ENCODE results near the gene ANKRD49. TPM values are rescaled to one million over a fixed set of nuclear protein-coding genes. Genes with fewer than 3 reads are reported as not detected.

The ANKRD49 gene, protein sequence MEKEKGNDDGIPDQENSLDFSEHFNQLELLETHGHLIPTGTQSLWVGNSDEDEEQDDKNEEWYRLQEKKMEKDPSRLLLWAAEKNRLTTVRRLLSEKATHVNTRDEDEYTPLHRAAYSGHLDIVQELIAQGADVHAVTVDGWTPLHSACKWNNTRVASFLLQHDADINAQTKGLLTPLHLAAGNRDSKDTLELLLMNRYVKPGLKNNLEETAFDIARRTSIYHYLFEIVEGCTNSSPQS
- 18.1 and 24.2 TPM in 2 replicates for total RNA-seq (2014; rRNA removed; shearing (Covaris generic))

GRCh38 chr11:94493281-94494125 is at the start of gene ANKRD49, which contains the start of gene MRE11:
ANKRD49 (plus strand) TSS chr11:94493984; CDS start chr11:94496694, 2,710 bp downstream.
MRE11 (minus strand) TSS chr11:94493844; CDS start chr11:94492801, 1,043 bp downstream.
- peak; percentile 97 for DNase-seq (ENCODE audit: low read depth)

DNA sequence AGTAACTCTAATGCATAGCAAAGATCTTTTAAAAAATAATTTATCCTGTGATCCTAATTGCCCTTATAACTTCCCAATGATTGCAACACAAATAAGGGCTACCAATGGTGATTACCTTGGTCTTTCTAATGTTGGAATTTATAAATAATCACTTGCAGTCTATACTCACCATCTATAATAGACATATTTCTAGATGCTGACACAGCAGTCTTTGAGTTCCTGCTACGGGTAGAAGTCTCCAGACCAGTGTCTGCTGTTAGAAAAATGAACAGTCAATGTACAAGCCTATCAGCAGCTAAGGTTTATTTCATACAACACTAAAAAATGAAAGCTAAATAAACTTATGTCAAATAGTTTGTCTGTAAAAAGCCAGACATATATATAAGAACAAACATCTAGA is 48.1 kb upstream of the ANKRD49 start:
- DNase-seq (ENCODE audit: low read depth): no peak

- DNase-seq (ENCODE audit: low read depth): no peak
Observed at GRCh38 chr11:94447149-94447548, 46.6 kb upstream of the ANKRD49 start.

DNA sequence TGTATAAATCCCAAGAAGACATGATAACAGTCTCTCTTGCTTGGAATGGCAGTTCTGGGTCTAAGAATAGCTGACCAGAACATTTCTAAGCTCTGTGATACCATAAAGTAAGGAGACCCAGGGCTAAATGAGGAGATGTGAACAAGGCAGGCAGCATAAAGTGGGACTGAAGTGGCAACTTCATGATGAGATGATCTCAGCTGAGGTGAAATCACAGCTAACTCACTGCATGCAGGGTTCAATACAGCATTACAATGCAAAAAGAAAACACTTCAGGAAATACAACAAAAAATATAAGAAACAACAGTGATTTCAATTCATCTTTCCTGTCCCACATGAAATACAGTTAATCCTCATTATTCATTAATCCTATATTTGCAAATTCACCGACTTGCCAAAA is 44.8 kb upstream of the ANKRD49 start:
- DNase-seq (ENCODE audit: low read depth): no peak

GRCh38 chr11:94449437-94449836 is 44.3 kb upstream of the ANKRD49 start:
- DNase-seq (ENCODE audit: low read depth): peak; percentile 24

- no peak for DNase-seq (ENCODE audit: low read depth)
Observed at GRCh38 chr11:94450048-94450447, 43.7 kb upstream of the ANKRD49 start.

GRCh38 chr11:94452988-94453387 is 40.8 kb upstream of the ANKRD49 start:
- no peak for DNase-seq (ENCODE audit: low read depth)

DNA sequence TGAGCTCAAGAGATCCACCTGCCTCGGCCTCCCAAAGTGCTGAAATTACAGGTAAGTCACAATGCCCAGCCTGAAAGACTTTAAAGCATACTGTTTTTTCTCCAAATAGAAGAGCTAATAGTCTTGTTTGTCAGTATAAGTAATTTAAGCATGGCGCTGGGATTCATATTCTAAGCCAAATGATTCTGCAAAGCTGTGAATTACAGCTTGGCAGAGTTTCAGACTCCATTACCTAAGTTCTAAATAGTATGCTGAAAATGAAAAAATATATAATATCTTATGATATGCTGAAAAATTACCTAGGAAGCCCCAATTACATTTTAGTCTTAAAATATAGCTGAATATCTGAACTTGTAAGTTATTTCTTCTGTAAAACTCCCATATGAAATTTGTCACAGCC is 39.5 kb upstream of the ANKRD49 start:
- DNase-seq (ENCODE audit: low read depth): no peak

GRCh38 chr11:94455861-94456260 is 37.9 kb upstream of the ANKRD49 start:
- no peak for DNase-seq (ENCODE audit: low read depth)

GRCh38 chr11:94457118-94458029 is 36.4 kb upstream of the ANKRD49 start:
- DNase-seq (ENCODE audit: low read depth): peak; percentile 2

- DNase-seq (ENCODE audit: low read depth): no peak
Observed at GRCh38 chr11:94459576-94459975, 34.2 kb upstream of the ANKRD49 start.

DNA sequence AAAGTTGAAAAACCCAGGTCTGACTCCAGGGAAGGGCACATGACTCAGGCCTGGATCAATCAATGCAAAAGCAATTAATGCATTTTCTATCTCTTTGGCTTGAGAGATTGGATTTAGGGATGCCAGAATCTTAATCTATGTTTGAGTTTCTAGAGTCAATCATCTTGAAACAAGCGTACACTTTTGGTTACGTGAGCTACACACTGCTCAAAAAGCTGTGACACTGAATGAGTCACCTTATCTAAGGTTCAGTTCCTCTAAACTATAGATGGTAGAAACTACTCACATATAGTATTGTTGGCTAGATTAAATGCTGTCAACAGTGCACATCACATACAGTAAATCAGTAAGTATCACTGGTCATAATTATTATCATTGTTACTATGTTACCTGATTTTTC is 24.4 kb upstream of the ANKRD49 start:
- DNase-seq (ENCODE audit: low read depth): no peak

- DNase-seq (ENCODE audit: low read depth): no peak
Observed at GRCh38 chr11:94472916-94473799, 20.6 kb upstream of the ANKRD49 start.

DNA sequence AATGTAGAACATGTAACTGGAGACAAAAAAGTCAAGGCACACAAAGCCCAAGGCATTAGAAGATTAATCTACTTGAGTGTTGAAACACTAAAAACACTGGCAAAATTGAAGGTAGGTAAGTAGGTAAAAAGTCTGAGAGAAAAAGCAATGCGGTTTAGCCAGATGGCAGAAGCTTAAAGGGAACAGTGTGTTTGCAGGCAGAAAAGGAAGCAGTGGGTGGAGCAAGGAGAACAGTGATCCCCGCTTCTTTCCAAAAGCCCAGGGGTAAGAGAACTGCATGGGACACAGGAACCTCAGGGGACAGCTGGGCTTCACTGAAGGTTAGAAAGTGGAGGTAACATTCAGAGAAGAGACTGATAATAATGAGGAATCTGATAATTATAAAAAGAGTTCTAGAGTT is 16.2 kb upstream of the ANKRD49 start:
- DNase-seq (ENCODE audit: low read depth): no peak

DNA sequence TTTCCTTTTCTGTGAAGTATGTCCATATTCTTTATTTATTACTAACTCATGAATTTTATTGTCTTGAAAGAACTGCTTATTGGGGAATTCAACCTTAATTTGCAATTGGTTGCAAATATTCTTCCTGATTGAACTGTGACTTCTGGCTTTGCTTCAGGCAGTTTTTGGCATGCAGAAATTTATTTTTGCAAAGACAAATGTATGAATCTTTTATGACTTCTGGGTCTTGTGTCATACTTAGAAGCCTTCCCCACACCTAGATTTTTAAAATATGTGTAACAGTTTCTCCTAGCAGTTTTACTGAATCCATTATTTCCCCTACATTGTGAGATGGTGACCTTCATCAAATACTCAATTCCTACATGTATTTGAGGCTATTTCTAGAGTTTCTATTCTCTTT is 12.4 kb upstream of the ANKRD49 start:
- no peak for DNase-seq (ENCODE audit: low read depth)

- no peak for DNase-seq (ENCODE audit: low read depth)
Observed at GRCh38 chr11:94486068-94486467, 7.7 kb upstream of the ANKRD49 start.

GRCh38 chr11:94494126-94494680 is 419 bp downstream of the ANKRD49 start:
- no peak for DNase-seq (ENCODE audit: low read depth)

DNA sequence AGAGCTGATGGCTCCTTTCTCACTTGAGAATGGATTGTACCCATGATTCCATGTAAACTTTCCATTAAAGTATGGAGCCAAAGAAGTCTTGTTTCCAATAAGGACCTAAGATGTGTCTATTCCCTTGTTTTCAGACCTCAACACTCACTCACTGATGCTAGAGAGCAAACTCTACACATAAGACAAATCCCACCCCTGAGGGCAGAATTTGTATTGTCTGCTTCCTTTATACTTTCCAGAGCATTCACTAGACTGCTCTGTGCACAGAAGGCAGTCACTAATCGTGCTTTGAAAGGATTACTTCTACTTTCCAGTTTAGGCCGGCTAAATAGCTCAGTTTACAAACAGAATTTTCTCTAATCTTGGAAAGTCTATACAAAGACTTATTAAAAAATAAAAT is 6.4 kb downstream of the ANKRD49 start:
- DNase-seq (ENCODE audit: low read depth): no peak

- no peak for DNase-seq (ENCODE audit: low read depth)
Observed at GRCh38 chr11:94501522-94501921, 7.7 kb downstream of the ANKRD49 start.

GRCh38 chr11:94504689-94505293 is 11.0 kb downstream of the ANKRD49 start:
- DNase-seq (ENCODE audit: low read depth): peak; percentile 52
